PFSK-1 (cell line): Measurements from ENCODE around the gene MCM8.

Source experiments
- FOXP2 ChIP-seq: optimal IDR thresholded peaks from 2 replicates; pipeline ENCODE3; 2011; ENCODE audit warnings: borderline replicate concordance, control low read depth, inconsistent platforms; ENCODE audit not compliant: insufficient read depth; ENCODE audit errors: extremely low read length, extremely low read depth
- POLR2AphosphoS5 ChIP-seq: IDR thresholded peaks from 2 replicates; pipeline ENCODE4 v1.6.1; 2012; ENCODE audit warnings: low read depth, mild to moderate bottlenecking, control low read depth, low read length, moderate library complexity
- SIN3A ChIP-seq: IDR thresholded peaks from 2 replicates; pipeline ENCODE4 v1.6.1; 2012; ENCODE audit warnings: mild to moderate bottlenecking, low read length, moderate library complexity, borderline replicate concordance; ENCODE audit not compliant: insufficient read depth
- TAF1 ChIP-seq: IDR thresholded peaks from 2 replicates; pipeline ENCODE4 v1.6.1; 2012; ENCODE audit warnings: low read length, control low read depth, borderline replicate concordance; ENCODE audit not compliant: insufficient read depth
- TF ChIP-seq, protein P1 (sequence below), 2 experiments: IDR thresholded peaks; 2 replicates each; pipeline versions ENCODE4 v1.6.1 to v1.8.0; 2011 to 2012; ENCODE audit warnings: low read depth in 2 of 2, low read length in 2 of 2, control low read depth in 1 of 2, inconsistent platforms in 1 of 2, mild to moderate bottlenecking in 1 of 2, moderate library complexity in 1 of 2; ENCODE audit not compliant: insufficient read depth in 1 of 2

MCM8 gene

DNA sequence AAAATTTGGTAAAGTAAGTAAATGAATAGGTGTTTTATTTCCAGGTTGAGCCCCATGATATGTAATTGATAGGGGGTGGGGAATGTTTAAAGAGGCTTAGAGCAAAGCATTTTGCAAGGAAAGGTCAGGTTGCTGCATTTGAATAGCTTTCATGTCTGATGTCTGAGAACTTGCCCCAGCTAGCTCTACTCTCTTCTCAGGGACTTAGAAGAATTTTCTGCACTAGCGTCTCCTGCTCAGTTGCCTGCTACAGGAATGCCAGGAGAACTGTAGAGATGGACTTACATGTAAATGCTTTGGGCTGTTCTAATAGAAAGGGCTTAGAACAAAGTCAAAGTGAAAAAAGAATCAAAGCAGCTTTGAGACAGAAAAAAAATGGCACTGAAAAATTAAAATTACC lies 35.6 kb upstream of the MCM8 start:
- TF ChIP-seq FOXP2, result no peak
- TF ChIP-seq POLR2AphosphoS5, result no peak
- no peak for TF ChIP-seq SIN3A
- TF ChIP-seq TAF1, result no peak
- TF ChIP-seq, protein P1, sequence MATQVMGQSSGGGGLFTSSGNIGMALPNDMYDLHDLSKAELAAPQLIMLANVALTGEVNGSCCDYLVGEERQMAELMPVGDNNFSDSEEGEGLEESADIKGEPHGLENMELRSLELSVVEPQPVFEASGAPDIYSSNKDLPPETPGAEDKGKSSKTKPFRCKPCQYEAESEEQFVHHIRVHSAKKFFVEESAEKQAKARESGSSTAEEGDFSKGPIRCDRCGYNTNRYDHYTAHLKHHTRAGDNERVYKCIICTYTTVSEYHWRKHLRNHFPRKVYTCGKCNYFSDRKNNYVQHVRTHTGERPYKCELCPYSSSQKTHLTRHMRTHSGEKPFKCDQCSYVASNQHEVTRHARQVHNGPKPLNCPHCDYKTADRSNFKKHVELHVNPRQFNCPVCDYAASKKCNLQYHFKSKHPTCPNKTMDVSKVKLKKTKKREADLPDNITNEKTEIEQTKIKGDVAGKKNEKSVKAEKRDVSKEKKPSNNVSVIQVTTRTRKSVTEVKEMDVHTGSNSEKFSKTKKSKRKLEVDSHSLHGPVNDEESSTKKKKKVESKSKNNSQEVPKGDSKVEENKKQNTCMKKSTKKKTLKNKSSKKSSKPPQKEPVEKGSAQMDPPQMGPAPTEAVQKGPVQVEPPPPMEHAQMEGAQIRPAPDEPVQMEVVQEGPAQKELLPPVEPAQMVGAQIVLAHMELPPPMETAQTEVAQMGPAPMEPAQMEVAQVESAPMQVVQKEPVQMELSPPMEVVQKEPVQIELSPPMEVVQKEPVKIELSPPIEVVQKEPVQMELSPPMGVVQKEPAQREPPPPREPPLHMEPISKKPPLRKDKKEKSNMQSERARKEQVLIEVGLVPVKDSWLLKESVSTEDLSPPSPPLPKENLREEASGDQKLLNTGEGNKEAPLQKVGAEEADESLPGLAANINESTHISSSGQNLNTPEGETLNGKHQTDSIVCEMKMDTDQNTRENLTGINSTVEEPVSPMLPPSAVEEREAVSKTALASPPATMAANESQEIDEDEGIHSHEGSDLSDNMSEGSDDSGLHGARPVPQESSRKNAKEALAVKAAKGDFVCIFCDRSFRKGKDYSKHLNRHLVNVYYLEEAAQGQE (IDR thresholded peaks at IDR 0.05; ENCODE audit: insufficient read depth in 1 of 2, low read depth in 2 of 2, low read length in 2 of 2), result no peak

DNA sequence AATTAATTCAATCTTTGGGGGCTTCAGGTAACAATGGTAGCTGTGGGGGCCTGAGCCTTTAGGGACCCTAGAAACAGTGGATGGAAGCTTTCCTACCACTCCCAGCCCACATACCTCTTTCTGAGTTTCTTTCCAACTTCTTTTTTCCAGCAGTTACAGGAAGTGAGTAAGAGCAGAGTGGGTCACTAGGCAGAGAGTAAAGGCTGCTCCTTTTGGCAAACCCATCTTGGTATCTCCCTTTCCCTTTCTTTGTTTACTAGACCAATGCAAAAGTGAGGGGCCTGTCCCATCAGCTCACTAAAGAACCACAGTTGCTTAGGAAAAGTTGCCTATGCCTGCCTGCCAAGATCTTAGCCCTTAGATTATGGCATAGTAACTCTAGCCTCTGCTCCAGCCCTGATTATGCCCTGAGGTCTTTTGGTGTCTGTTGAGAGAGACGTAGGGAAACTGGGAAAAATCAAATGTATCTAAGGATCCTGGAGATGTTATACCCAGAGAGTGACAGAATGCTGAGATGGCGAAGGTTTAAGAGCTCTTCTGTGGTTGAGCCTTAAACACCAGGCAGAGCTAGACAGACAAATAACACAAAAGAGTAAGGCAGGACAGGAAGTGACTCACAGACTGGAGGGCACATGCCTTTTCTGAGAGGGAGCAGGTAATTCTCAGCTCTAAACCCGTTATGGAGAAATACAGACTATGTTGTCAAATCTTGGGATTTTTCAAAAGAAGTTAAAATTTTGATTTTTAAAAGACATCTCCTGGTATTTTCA lies 31.4 kb upstream of the MCM8 start:
- TF ChIP-seq POLR2AphosphoS5 (no peak), FOXP2 (no peak), TAF1 (no peak), SIN3A (no peak)
- TF ChIP-seq, protein P1 (IDR thresholded peaks at IDR 0.05; ENCODE audit: insufficient read depth in 1 of 2, low read depth in 2 of 2, low read length in 2 of 2), result no peak

DNA sequence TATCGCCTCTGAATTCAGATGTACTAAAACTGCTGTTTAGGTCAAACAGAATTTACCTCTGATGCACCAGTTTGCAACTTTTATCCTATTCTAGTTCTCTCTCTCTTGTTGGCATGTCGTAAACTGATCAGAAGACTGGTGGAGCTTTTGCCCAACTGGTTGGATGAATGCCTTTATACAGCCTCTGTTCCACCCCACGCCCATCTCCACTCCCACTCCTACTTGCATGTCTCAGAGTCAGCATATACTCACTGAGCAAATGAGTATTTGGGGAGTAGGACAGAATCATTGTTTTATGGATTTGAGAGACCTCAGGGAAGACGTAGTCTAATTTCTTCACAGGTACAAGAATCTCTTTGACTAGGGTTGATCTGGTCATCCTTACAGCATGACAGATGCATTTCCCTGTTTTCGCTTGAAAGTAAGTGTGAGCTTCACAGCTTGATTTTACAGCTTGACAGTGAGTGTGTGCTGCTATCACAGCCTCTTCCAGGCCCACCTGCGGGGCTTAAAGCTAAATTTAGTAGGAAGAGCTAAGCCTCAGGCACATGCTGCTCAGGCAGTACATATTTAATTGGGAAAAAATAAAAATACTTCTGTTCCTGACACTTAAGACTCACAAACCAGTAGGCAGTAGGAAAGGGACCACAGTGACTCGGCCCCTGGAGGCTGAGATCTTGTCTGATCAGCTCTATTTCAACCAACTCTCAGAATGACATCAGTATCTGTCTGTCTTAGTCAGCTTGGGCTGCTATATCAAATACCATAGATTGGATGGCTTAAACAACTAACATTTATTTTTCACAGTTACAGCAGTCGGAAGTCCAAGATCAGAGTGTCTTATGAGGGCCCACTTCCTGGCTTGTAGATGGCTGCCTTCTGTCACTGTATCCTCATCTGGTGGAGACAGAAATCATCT lies 30.6 kb upstream of the MCM8 start:
- TF ChIP-seq FOXP2 (no peak), POLR2AphosphoS5 (no peak), TAF1 (no peak), SIN3A (no peak)
- TF ChIP-seq, protein P1 (IDR thresholded peaks at IDR 0.05; ENCODE audit: insufficient read depth in 1 of 2, low read depth in 2 of 2, low read length in 2 of 2), result no peak

DNA sequence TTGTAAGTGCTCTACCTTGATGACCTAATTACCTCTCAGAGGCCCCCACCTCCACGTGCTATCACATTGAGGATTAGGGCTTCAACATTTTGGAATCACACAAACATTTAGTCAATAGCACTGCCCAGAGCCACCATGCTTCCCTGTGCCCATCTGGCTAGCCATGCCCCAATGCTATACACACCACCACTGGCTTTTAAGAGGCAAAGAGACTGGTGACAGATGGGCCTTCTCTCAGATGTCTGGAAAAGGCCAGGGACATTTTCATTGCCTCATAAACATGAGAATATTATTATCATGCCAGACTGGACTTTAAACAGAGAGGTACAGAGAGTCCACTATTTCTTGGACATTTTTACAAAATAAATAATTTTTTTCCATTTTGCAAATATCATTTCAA lies 29.9 kb upstream of the MCM8 start:
- TF ChIP-seq, protein P1 (IDR thresholded peaks at IDR 0.05; ENCODE audit: insufficient read depth in 1 of 2, low read depth in 2 of 2, low read length in 2 of 2), result no peak
- TF ChIP-seq FOXP2 (no peak), SIN3A (no peak), POLR2AphosphoS5 (no peak)
